ENCODE results near the gene WDR54.

Gene WDR54

GRCh38 chr2:74472086-74472944 lies 50.8 kb downstream of the WDR54 start, which contains the start of gene MRPL53:
Gene MRPL53 (minus strand): TSS chr2:74472680. CDS start chr2:74472660, 20 bp downstream.
- Histone ChIP-seq H3K4me2 (ENCODE audit: low read length) (peak within 1 kb of the TSS; percentile 79), H4K20me1 (ENCODE audit: control insufficient read depth, insufficient read depth, low read depth, low read length) (0 out of 2 replicates have a peak, but pooled peaks cover under 1% of the 10 kb centered on the region), H3K9me3 (ENCODE audit: control insufficient read depth, insufficient read depth, low read length) (no peaks in the 10 kb centered on the region), H3K4me1 (ENCODE audit: control insufficient read depth, low read length) (peaks cover 16% of the 10 kb centered on the region), H3F3A (ENCODE audit: control insufficient read depth, insufficient read depth) (peaks cover 11% of the 10 kb centered on the region), H3K27me3 (ENCODE audit: control insufficient read depth, low read length) (no peaks in the 10 kb centered on the region), H3K36me3 (ENCODE audit: control insufficient read depth, low read length) (peaks cover 31% of the 10 kb centered on the region), H3K79me2 (ENCODE audit: control insufficient read depth, low read length) (peaks cover 20% of the 10 kb centered on the region), H3K4me3 (ENCODE audit: low read length) (peak within 1 kb of the TSS; percentile 97), H3K27ac (ENCODE audit: low read depth, low read length) (peak within 1 kb of the TSS; percentile 83), H3K9me2 (replicated peaks; ENCODE audit: control insufficient read depth, low read length) (no peaks in the 10 kb centered on the region)
- TF ChIP-seq CTCF (IDR thresholded peaks at IDR 0.05; ENCODE audit: low read depth, low read length, poor library complexity, severe bottlenecking) (no peak), EZH2phosphoT487 (IDR thresholded peaks at IDR 0.05; ENCODE audit: borderline replicate concordance, low read length) (no peak)

GRCh38 chr2:74472945-74473258 lies 51.4 kb downstream of the WDR54 start:
- Histone ChIP-seq H3F3A (ENCODE audit: control insufficient read depth, insufficient read depth) (peaks cover 11% of the 10 kb centered on the region), H4K20me1 (ENCODE audit: control insufficient read depth, insufficient read depth, low read depth, low read length) (0 out of 2 replicates have a peak, but pooled peaks cover 3% of the 10 kb centered on the region)

GRCh38 chr2:74474481-74474880 lies 53.0 kb downstream of the WDR54 start:
- Histone ChIP-seq H3K4me2 (ENCODE audit: low read length) (no peak overlapping the region), H3K36me3 (ENCODE audit: control insufficient read depth, low read length) (peaks cover 38% of the 10 kb centered on the region), H3K79me2 (ENCODE audit: control insufficient read depth, low read length) (peaks cover 20% of the 10 kb centered on the region), H3K9me3 (ENCODE audit: control insufficient read depth, insufficient read depth, low read length) (no peaks in the 10 kb centered on the region), H3F3A (ENCODE audit: control insufficient read depth, insufficient read depth) (peaks cover 11% of the 10 kb centered on the region), H3K4me3 (ENCODE audit: low read length) (no peak overlapping the region), H3K27me3 (ENCODE audit: control insufficient read depth, low read length) (no peaks in the 10 kb centered on the region), H3K9me2 (replicated peaks; ENCODE audit: control insufficient read depth, low read length) (no peaks in the 10 kb centered on the region), H3K4me1 (ENCODE audit: control insufficient read depth, low read length) (peaks cover 16% of the 10 kb centered on the region), H4K20me1 (ENCODE audit: control insufficient read depth, insufficient read depth, low read depth, low read length) (0 out of 2 replicates have a peak, but pooled peaks cover 3% of the 10 kb centered on the region), H3K27ac (ENCODE audit: low read depth, low read length) (no peak overlapping the region)
- TF ChIP-seq EZH2phosphoT487 (IDR thresholded peaks at IDR 0.05; ENCODE audit: borderline replicate concordance, low read length) (no peak), CTCF (IDR thresholded peaks at IDR 0.05; ENCODE audit: low read depth, low read length, poor library complexity, severe bottlenecking) (no peak)

More at GRCh38 chr2:74472945-74473258, 51.4 kb downstream of the WDR54 start:
- no peaks in the 10 kb centered on the region for H3K9me2 ChIP-seq (replicated peaks; ENCODE audit: control insufficient read depth, low read length)
- H3K4me3 ChIP-seq (ENCODE audit: low read length) = peak overlapping the region; percentile 97
- no peaks in the 10 kb centered on the region for H3K9me3 ChIP-seq (ENCODE audit: control insufficient read depth, insufficient read depth, low read length)
- H3K27ac ChIP-seq (ENCODE audit: low read depth, low read length) = peak overlapping the region; percentile 83
- H3K36me3 ChIP-seq (ENCODE audit: control insufficient read depth, low read length) = peaks cover 35% of the 10 kb centered on the region
- H3K4me1 ChIP-seq (ENCODE audit: control insufficient read depth, low read length) = peaks cover 16% of the 10 kb centered on the region
- H3K4me2 ChIP-seq (ENCODE audit: low read length) = peak overlapping the region; percentile 79
- no peaks in the 10 kb centered on the region for H3K27me3 ChIP-seq (ENCODE audit: control insufficient read depth, low read length)
- no peak for TF ChIP-seq EZH2phosphoT487 (IDR thresholded peaks at IDR 0.05; ENCODE audit: borderline replicate concordance, low read length)
- H3K79me2 ChIP-seq (ENCODE audit: control insufficient read depth, low read length) = peaks cover 20% of the 10 kb centered on the region

- TF ChIP-seq CTCF (IDR thresholded peaks at IDR 0.05; ENCODE audit: low read depth, low read length, poor library complexity, severe bottlenecking) (peak; percentile 65), EZH2phosphoT487 (IDR thresholded peaks at IDR 0.05; ENCODE audit: borderline replicate concordance, low read length) (no peak)
- Histone ChIP-seq H3K4me1 (ENCODE audit: control insufficient read depth, low read length) (peaks cover 16% of the 10 kb centered on the region), H3K36me3 (ENCODE audit: control insufficient read depth, low read length) (peaks cover 39% of the 10 kb centered on the region), H3F3A (ENCODE audit: control insufficient read depth, insufficient read depth) (peaks cover 11% of the 10 kb centered on the region), H3K9me2 (replicated peaks; ENCODE audit: control insufficient read depth, low read length) (no peaks in the 10 kb centered on the region), H3K4me2 (ENCODE audit: low read length) (no peak overlapping the region), H3K27ac (ENCODE audit: low read depth, low read length) (no peak overlapping the region), H4K20me1 (ENCODE audit: control insufficient read depth, insufficient read depth, low read depth, low read length) (0 out of 2 replicates have a peak, but pooled peaks cover 3% of the 10 kb centered on the region), H3K4me3 (ENCODE audit: low read length) (no peak overlapping the region), H3K79me2 (ENCODE audit: control insufficient read depth, low read length) (peaks cover 21% of the 10 kb centered on the region), H3K27me3 (ENCODE audit: control insufficient read depth, low read length) (no peaks in the 10 kb centered on the region), H3K9me3 (ENCODE audit: control insufficient read depth, insufficient read depth, low read length) (no peaks in the 10 kb centered on the region)
Observed at GRCh38 chr2:74474899-74475298, 53.4 kb downstream of the WDR54 start.
